GM12865 (cell line): ENCODE results near the gene VASN.

Experiments
- DNase-seq: peaks from one replicate; pipeline ENCODE4 v3.0.0; 2010; ENCODE audit warnings: low read depth
- H3K4me3 ChIP-seq: 2 replicates; pipeline ENCODE4 v1.5.1; 2011; ENCODE audit warnings: mild to moderate bottlenecking, low read depth, low read length, control low read depth
- TF ChIP-seq, protein P1 (sequence below): IDR thresholded peaks from 2 replicates; pipeline ENCODE4 v1.5.1; 2011; ENCODE audit warnings: low read length, control low read depth, low read depth, inconsistent platforms; ENCODE audit not compliant: insufficient read depth; ENCODE audit errors: missing control alignments

The VASN gene

DNA sequence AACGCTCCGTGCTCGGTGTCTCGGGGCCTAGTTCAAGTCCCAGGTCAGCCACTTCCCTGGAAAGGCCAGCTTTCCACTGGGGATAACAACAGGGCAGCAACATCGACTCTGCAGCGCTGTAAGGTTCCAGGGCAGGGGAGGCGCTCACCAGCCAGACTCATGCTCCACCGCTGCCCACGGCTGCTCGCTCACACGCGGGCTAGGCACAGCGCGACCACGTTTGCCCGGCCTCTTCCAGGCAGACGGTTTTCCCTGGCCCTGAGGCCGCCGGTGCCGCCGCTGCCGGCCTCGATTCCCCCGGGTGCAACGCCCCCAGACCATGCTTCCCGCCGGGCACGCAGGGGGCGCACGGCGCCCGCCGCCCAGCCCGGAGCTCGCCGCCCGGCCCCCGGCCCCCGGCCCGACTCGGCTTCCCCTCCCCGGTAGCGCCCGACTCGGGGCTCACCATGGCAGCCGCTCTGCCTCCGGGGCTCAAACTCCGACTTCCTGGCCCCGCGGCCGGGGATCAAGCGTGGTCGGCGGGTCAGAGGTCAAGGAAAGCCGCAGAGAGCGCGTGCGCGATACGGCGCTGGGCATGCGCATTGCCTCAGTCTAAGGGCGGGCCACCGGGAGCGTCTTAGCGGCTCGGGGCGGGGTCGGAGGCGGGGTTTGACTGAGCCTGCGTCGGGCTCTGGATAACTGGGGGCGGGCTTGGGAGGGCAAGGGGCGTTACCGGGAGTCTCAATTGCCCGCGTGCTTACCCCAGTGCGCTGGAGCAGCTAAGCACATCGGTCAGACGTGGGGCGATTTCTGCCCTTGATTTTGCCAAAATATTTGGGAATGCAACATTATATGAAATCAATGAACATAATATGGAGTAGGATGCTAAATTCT, 20.6 kb upstream of the VASN start, which contains the start of gene PAM16:
PAM16 (minus strand) TSS at position 535 of the 873 bp plus-strand sequence; CDS start at position 448, 87 bp downstream.
- DNase-seq = peak; percentile 98
- peak within 1 kb of the TSS; percentile 93 for H3K4me3 ChIP-seq
- TF ChIP-seq, protein P1, sequence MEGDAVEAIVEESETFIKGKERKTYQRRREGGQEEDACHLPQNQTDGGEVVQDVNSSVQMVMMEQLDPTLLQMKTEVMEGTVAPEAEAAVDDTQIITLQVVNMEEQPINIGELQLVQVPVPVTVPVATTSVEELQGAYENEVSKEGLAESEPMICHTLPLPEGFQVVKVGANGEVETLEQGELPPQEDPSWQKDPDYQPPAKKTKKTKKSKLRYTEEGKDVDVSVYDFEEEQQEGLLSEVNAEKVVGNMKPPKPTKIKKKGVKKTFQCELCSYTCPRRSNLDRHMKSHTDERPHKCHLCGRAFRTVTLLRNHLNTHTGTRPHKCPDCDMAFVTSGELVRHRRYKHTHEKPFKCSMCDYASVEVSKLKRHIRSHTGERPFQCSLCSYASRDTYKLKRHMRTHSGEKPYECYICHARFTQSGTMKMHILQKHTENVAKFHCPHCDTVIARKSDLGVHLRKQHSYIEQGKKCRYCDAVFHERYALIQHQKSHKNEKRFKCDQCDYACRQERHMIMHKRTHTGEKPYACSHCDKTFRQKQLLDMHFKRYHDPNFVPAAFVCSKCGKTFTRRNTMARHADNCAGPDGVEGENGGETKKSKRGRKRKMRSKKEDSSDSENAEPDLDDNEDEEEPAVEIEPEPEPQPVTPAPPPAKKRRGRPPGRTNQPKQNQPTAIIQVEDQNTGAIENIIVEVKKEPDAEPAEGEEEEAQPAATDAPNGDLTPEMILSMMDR = no peak

- TF ChIP-seq, protein P1 = no peak
- H3K4me3 ChIP-seq = no peak overlapping the region
- no peak for DNase-seq
These were observed 19.8 kb upstream of the VASN start for GRCh38 chr16:4351880-4352279.

DNA sequence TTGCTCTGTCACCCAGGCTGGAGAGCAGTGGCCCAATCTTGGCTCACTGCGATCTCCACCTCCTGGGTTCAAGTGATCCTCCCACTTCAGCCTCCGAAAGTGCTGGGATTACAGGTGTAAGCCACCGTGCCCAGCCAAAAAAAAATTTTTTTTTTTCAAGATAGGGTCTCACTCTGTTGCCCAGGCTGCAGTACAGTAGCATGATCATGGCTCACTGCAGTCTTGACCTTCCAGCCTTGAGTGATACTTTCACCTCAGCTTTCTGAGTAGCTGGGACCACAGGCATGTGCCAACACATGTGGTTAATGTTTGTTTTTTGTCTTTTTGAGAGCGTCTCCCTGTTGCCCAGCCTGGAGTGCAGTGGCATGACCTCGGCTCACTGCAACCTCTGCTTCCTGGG, 18.8 kb upstream of the VASN start:
- no peak for DNase-seq
- TF ChIP-seq, protein P1 = no peak
- no peak overlapping the region for H3K4me3 ChIP-seq

- TF ChIP-seq, protein P1 = no peak
- DNase-seq = no peak
- H3K4me3 ChIP-seq = no peak overlapping the region
These were observed 18.0 kb upstream of the VASN start for GRCh38 chr16:4353675-4354074.

- TF ChIP-seq, protein P1 = no peak
- DNase-seq = no peak
- H3K4me3 ChIP-seq = no peak overlapping the region
These were observed 16.9 kb upstream of the VASN start for GRCh38 chr16:4354512-4355409.

- no peak overlapping the region for H3K4me3 ChIP-seq
- TF ChIP-seq, protein P1 = no peak
- no peak for DNase-seq
These were observed 14.8 kb upstream of the VASN start for GRCh38 chr16:4356820-4357219.
